GM12872 (cell line): ENCODE results near the gene OR5K4.

Experiments
- CTCF ChIP-seq: IDR thresholded peaks from 3 replicates; pipeline ENCODE4 v1.5.1; 2011; ENCODE audit warnings: low read depth, mild to moderate bottlenecking, low read length, moderate library complexity; ENCODE audit not compliant: insufficient read depth

The OR5K4 gene

GRCh38 chr3:98350082-98350481, 3.6 kb upstream of the OR5K4 start:
- TF ChIP-seq CTCF: no peak

GRCh38 chr3:98359250-98359649, 5.6 kb downstream of the OR5K4 start:
- TF ChIP-seq CTCF: no peak

- TF ChIP-seq CTCF: peak; percentile 45
Observed at GRCh38 chr3:98359993-98360675, 6.5 kb downstream of the OR5K4 start.

GRCh38 chr3:98360681-98361080, 7.0 kb downstream of the OR5K4 start:
- no peak for TF ChIP-seq CTCF

GRCh38 chr3:98361289-98361688, 7.6 kb downstream of the OR5K4 start:
- no peak for TF ChIP-seq CTCF

- TF ChIP-seq CTCF: no peak
Observed at GRCh38 chr3:98367464-98368246, 14.0 kb downstream of the OR5K4 start.

- TF ChIP-seq CTCF: no peak
Observed at GRCh38 chr3:98371186-98371585, 17.5 kb downstream of the OR5K4 start.
